GM23338 (cell line): ENCODE results near the gene ZMYND8. TPM values are rescaled to one million over a fixed set of nuclear protein-coding genes. Genes with fewer than 3 reads are reported as not detected.

Experiments
- ATAC-seq: fragments of 200-7000 bp; cut with Tn5 transposase; 3 replicates; pipeline ENCODE4 v1.9.1; 2020
- DNase-seq: peaks from one replicate; pipeline ENCODE4 v3.0.0-alpha.2; 2015; ENCODE audit warnings: low spot score
- H2AFZ ChIP-seq: fragments of 200-600 bp; sonication (generic); 2 replicates; pipeline ENCODE4 v1.8.0; 2016; ENCODE audit warnings: antibody characterized with exemption, mild to moderate bottlenecking, moderate library complexity
- H3F3A ChIP-seq: fragments of 200-600 bp; sonication (generic); replicated peaks from 2 replicates; pipeline ENCODE4 v1.8.0; 2017; ENCODE audit warnings: antibody characterized with exemption, mixed run types, low read depth
- H3K27ac ChIP-seq: fragments of 200-600 bp; sonication (generic); 2 replicates; pipeline ENCODE4 v1.6.1; 2016; ENCODE audit warnings: low read depth
- H3K27me3 ChIP-seq: fragments of 200-600 bp; sonication (generic); 2 replicates; pipeline ENCODE4 v1.8.0; 2016; ENCODE audit warnings: mild to moderate bottlenecking, mixed run types, moderate library complexity; ENCODE audit not compliant: insufficient read depth
- H3K36me3 ChIP-seq: fragments of 200-600 bp; sonication (generic); 2 replicates; pipeline ENCODE4 v1.8.0; 2016; ENCODE audit warnings: mild to moderate bottlenecking; ENCODE audit not compliant: insufficient read depth
- H3K4me1 ChIP-seq: fragments of 200-600 bp; sonication (generic); 2 replicates; pipeline ENCODE4 v1.8.0; 2016; ENCODE audit warnings: mild to moderate bottlenecking, moderate library complexity; ENCODE audit not compliant: insufficient read depth
- H3K4me2 ChIP-seq: fragments of 200-600 bp; sonication (generic); 2 replicates; pipeline ENCODE4 v1.7.1; 2017; ENCODE audit warnings: mixed run types
- H3K4me3 ChIP-seq: fragments of 200-600 bp; sonication (generic); 2 replicates; pipeline ENCODE4 v1.6.1; 2016; ENCODE audit warnings: mixed run types
- H3K79me2 ChIP-seq: fragments of 200-600 bp; sonication (generic); replicated peaks from 2 replicates; pipeline ENCODE4 v1.8.0; 2017; ENCODE audit warnings: mild to moderate bottlenecking; ENCODE audit not compliant: insufficient read depth
- H3K9me2 ChIP-seq: fragments of 200-600 bp; sonication (generic); 2 replicates; pipeline ENCODE4 v1.8.0; 2017; ENCODE audit not compliant: insufficient read depth
- H4K20me1 ChIP-seq: fragments of 200-600 bp; sonication (generic); replicated peaks from 2 replicates; pipeline ENCODE4 v1.8.0; 2017; ENCODE audit warnings: mild to moderate bottlenecking; ENCODE audit not compliant: insufficient read depth
- H3K27ac Mint-ChIP-seq: 2 replicates; pipeline ENCODE4 v1.8.0; 2020; ENCODE audit warnings: inconsistent platforms, mild to moderate bottlenecking, moderate library complexity, mixed read lengths
- H3K27me3 Mint-ChIP-seq: 3 replicates; pipeline ENCODE4 v1.8.0; 2022; ENCODE audit warnings: low read depth, mild to moderate bottlenecking, moderate library complexity, mixed read lengths, inconsistent platforms; ENCODE audit not compliant: insufficient read depth, poor library complexity
- H3K36me3 Mint-ChIP-seq: 3 replicates; pipeline ENCODE4 v1.8.0; 2021; ENCODE audit warnings: low read depth, mild to moderate bottlenecking, inconsistent platforms, moderate library complexity, mixed read lengths
- H3K4me1 Mint-ChIP-seq: 3 replicates; pipeline ENCODE4 v1.8.0; 2020; ENCODE audit warnings: mild to moderate bottlenecking, inconsistent platforms, mixed read lengths
- H3K4me3 Mint-ChIP-seq: 3 replicates; pipeline ENCODE4 v1.8.0; 2021; ENCODE audit warnings: moderate library complexity, mild to moderate bottlenecking, inconsistent platforms, mixed read lengths
- H3K9me3 Mint-ChIP-seq: 3 replicates; pipeline ENCODE4 v1.8.0; 2020; ENCODE audit warnings: moderate library complexity, mild to moderate bottlenecking, inconsistent platforms, mixed read lengths
- ETS1 ChIP-seq: IDR thresholded peaks from 2 replicates; pipeline ENCODE4 v1.6.1; 2016; ENCODE audit warnings: antibody characterized with exemption
- NANOG ChIP-seq: IDR thresholded peaks from 2 replicates; pipeline ENCODE4 v1.6.1; 2016; ENCODE audit warnings: antibody characterized with exemption, borderline replicate concordance
- POLR2AphosphoS5 ChIP-seq: IDR thresholded peaks from 2 replicates; pipeline ENCODE4 v1.6.1; 2016; ENCODE audit warnings: antibody characterized with exemption, low read depth
- polyA plus RNA-seq: library from polyadenylated mRNA; unstranded; fragments of >200 nt; fragmentation: Nextera tagmentation; extraction: Ambion mirVana; gene quantifications from 2 replicates; pipeline ENCODE4 v1.2.1, GENCODE V29; 2016
- total RNA-seq: library from RNA; depleted of rRNA; stranded (reverse); fragments of >200 nt; shearing (Covaris generic); gene quantifications from 2 replicates; pipeline ENCODE4 v1.2.3, GENCODE V29; 2014

ZMYND8 gene
- total and polyA plus RNA-seq, 2 experiments from 2014 or later = 70.9 to 128 TPM

GRCh38 chr20:47355489-47356219 lies 845 bp downstream of the ZMYND8 start (continued):
- TF ChIP-seq ETS1 (no peak), POLR2AphosphoS5 (no peak)

- Mint-ChIP-seq H3K36me3 (peaks cover 56% of the 10 kb centered on the region), H3K9me3 (no peaks in the 10 kb centered on the region; the same call in 2 of the 3 replicates), H3K4me1 (peaks cover 36% of the 10 kb centered on the region; the same call in 2 of the 3 replicates), H3K27me3 (peaks cover 29% of the 10 kb centered on the region), H3K27ac (no peak overlapping the region), H3K4me3 (peak overlapping the region; percentile 68)
- Histone ChIP-seq H3F3A (peaks cover 9% of the 10 kb centered on the region; the same call in 1 of the 2 replicates), H3K9me2 (no peaks in the 10 kb centered on the region), H3K79me2 (peaks cover 96% of the 10 kb centered on the region), H3K36me3 (no peaks in the 10 kb centered on the region), H3K27ac (peak overlapping the region; percentile 98), H3K4me1 (peaks cover 91% of the 10 kb centered on the region), H3K4me2 (peak overlapping the region; percentile 57), H3K27me3 (no peaks in the 10 kb centered on the region), H2AFZ (no peak overlapping the region), H3K4me3 (peak overlapping the region; percentile 24; the same call in 1 of the 2 replicates), H4K20me1 (no peaks in the 10 kb centered on the region)
- ATAC-seq (no peak), DNase-seq (no peak)
- no peak for TF ChIP-seq ETS1
These were observed 1.6 kb downstream of the ZMYND8 start for GRCh38 chr20:47354714-47355488.

GRCh38 chr20:47354464-47354713 lies 2.1 kb downstream of the ZMYND8 start:
- DNase-seq (no peak), ATAC-seq (no peak)
- Histone ChIP-seq H3F3A (peaks cover 4% of the 10 kb centered on the region; the same call in 1 of the 2 replicates), H2AFZ (no peak overlapping the region), H3K9me2 (no peaks in the 10 kb centered on the region), H3K36me3 (no peaks in the 10 kb centered on the region), H3K4me1 (peaks cover 91% of the 10 kb centered on the region), H3K27me3 (no peaks in the 10 kb centered on the region), H3K4me2 (peak overlapping the region; percentile 57), H3K27ac (peak overlapping the region; percentile 98), H4K20me1 (no peaks in the 10 kb centered on the region), H3K79me2 (peaks cover 96% of the 10 kb centered on the region), H3K4me3 (peak overlapping the region; percentile 24; the same call in 1 of the 2 replicates)
- Mint-ChIP-seq H3K36me3 (peaks cover 51% of the 10 kb centered on the region), H3K9me3 (no peaks in the 10 kb centered on the region; the same call in 2 of the 3 replicates), H3K27me3 (peaks cover 27% of the 10 kb centered on the region), H3K4me3 (peak overlapping the region; percentile 68), H3K27ac (no peak overlapping the region), H3K4me1 (peaks cover 31% of the 10 kb centered on the region; the same call in 2 of the 3 replicates)
- TF ChIP-seq NANOG = no peak
